Activated CD8-positive, alpha-beta memory T cell treated with anti-CD3 and anti-CD28 coated beads for 36 hours (primary cell): ENCODE data around the gene FAM186B. TPM values are rescaled to one million over a fixed set of nuclear protein-coding genes. Genes with fewer than 3 reads are reported as not detected.

Experiments used
- CTCF ChIA-PET: fragments of 350-600 bp; sonication (Branson Sonifier 250); formaldehyde crosslinking; loops from one replicate; lab custom pipeline; 2021; ENCODE audit warnings: antibody characterized with exemption; lab: Charles Lee
- POLR2A ChIA-PET: fragments of 350-600 bp; sonication (Branson Sonifier 250); formaldehyde crosslinking; loops from one replicate; lab custom pipeline; 2021; ENCODE audit warnings: antibody characterized with exemption; lab: Charles Lee
- total RNA-seq, 2 experiments: library from RNA; stranded (reverse); gene quantifications; one replicate each; pipeline ENCODE4 v1.2.3, GENCODE V29; 2021

Gene FAM186B
- total RNA-seq, 2 experiments from 2014 or later = 0.17 TPM; not detected in 1

DNA sequence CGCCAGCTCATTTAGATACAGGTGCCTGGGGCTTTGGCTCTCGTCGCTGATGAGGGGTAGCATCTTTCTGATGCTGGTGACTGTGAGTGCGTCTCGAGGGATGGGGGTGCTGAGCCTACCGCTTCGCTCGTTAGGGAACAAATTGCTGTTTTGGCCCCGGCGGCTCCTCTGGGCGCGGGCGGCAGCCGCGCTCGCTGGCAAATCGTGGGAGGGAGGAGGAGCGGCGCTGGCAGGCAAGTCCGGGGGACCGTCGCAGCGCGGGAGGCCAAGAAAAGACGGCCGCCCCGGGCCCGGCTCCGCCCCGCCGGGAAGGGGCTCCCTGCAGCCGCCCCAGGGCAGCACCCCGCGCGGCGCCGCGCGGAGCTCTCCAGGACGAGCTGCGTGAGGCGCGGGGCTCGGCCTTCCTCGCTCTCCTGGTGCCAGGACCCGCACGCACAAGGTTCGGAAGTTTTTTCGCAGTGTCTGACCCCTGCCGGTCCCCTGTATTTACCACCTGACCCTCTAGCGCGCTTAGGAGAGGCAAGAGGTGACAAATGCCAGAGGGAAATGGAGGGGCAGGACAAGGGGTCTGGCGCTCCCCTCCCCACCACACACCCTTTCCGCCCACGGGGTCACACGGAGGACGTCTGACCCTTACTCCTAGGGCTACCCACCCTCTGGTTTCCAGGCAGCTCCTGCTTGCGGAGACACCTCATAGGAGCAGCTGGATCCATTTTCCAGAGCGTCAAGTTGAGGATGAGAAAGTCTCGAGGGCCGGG lies 67.5 kb downstream of the FAM186B start:
- CTCF ChIA-PET = interaction anchor here (0.6 to 1.5 kb wide), 3 partner anchors 29 to 571 kb away, joined by 3 to 4 read pairs (median 3); no protein-coding TSS in a partner anchor
- POLR2A ChIA-PET = interaction anchor here (0.6 to 1.3 kb wide), 4 partner anchors 15 to 180 kb away, joined by 3 to 5 read pairs (median 4); no protein-coding TSS in a partner anchor

Other genes with a start within 250 kb of the FAM186B start
- 10 to 100 TPM in 1 of 2 experiments, 1 to 10 TPM in 1; 9.6 to 11.7 TPM for gene SPATS2, start 238.2 kb downstream of the FAM186B start, total RNA-seq
- gene KCNH3, start 66.6 kb downstream of the FAM186B start, total RNA-seq = 1 to 10 TPM; 5.6 to 5.8 TPM
- gene MCRS1, start 37.5 kb downstream of the FAM186B start, total RNA-seq = 10 to 100 TPM; 80.6 to 83.5 TPM
- gene PRPF40B, start 17.9 kb upstream of the FAM186B start, total RNA-seq = 10 to 100 TPM in 1 of 2 experiments, 1 to 10 TPM in 1; 9.3 to 11.4 TPM
- 10 to 100 TPM; 32.8 to 34.2 TPM for gene FMNL3, start 101.8 kb upstream of the FAM186B start, total RNA-seq
- gene TMBIM6, start 135.9 kb upstream of the FAM186B start, total RNA-seq = 100 to 1,000 TPM; 461 to 468 TPM
- 1 to 10 TPM; 5.3 to 5.4 TPM for gene NCKAP5L, start 222.8 kb upstream of the FAM186B start, total RNA-seq
- 1 to 10 TPM; 5.7 to 6.0 TPM for gene BCDIN3D, start 237.5 kb upstream of the FAM186B start, total RNA-seq